GM18907 (cell line): ENCODE data around the gene FOXP3.
A peak's percentile ranks its signal among the peaks of the same experiment; 100 is the strongest.

Experiments used
- ATAC-seq: cut with Tn5 transposase; IDR thresholded peaks from one replicate; pipeline ENCODE4 v1.9.1; 2021; ENCODE audit warnings: mild to moderate bottlenecking, moderate library complexity; ENCODE audit not compliant: unreplicated experiment

Gene FOXP3

DNA sequence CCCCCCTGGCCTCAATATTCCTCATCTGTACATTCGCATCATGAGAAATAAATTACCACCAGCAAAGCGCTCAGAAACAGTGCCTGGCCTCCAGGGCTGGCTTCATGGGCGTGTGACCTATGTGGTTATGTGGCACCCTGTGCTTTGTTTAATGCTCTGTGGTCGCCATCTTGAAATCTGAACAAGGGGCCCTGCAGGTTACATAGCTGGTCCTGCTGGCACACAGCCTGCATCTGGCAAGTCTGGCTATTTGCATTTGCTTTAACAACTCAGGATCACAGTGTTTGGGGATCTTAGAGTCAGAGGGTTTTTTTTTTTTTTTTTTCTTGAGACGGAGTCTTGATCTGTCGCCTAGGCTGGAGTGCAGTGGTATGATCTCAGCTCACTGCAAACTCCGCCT lies 9.9 kb downstream of the FOXP3 start:
- no peak for ATAC-seq

- no peak for ATAC-seq
Measured at GRCh38 chrX:49251325-49251724, 13.2 kb downstream of the FOXP3 start.

DNA sequence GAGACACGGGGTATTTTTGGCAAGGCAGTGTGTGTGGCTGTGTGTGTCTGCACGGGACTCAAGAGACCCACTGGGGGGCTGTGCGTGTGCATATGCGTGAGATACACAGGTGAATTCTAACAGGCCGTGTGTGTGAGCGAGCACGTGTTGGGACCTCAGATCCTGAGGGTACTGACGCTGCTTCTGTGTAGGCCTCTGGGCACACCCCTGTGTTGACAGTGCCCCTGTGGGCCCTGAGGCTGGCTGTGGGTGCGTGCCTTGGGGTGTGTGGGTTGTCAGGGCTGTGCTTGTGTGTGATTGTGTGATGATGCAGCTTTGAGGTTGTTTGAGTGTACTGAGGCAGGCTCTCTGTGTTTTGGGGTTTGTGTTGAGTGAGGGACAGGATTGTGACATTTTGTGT lies 13.9 kb downstream of the FOXP3 start:
- ATAC-seq = no peak

DNA sequence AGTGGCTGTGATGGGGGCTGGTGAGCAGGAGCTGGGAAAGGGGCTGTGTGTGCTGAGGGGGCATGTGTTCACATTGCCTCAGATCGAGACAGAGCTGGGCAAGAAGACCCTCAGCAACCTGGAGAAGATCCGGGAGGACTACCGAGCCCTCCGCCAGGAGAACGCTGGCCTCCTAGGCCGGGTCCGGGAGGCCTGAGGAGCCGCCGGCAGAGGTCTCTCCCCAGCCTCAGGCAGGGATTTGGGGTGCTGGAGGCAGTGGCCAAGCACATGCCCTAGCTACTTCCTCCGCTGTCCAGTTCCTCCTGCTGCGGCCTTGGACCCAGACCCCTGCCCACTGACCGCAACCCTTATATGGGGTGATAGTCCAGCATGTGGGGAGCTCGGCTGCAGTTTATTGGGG lies 14.4 kb downstream of the FOXP3 start:
- no peak for ATAC-seq

GRCh38 chrX:49249616-49250015 lies 14.9 kb downstream of the FOXP3 start:
- no peak for ATAC-seq

- no peak for ATAC-seq
Measured at GRCh38 chrX:49249071-49249470, 15.4 kb downstream of the FOXP3 start.

- no peak for ATAC-seq
Measured at GRCh38 chrX:49247916-49248811, 16.3 kb downstream of the FOXP3 start.

- no peak for ATAC-seq
Measured at GRCh38 chrX:49247346-49247745, 17.2 kb downstream of the FOXP3 start.

DNA sequence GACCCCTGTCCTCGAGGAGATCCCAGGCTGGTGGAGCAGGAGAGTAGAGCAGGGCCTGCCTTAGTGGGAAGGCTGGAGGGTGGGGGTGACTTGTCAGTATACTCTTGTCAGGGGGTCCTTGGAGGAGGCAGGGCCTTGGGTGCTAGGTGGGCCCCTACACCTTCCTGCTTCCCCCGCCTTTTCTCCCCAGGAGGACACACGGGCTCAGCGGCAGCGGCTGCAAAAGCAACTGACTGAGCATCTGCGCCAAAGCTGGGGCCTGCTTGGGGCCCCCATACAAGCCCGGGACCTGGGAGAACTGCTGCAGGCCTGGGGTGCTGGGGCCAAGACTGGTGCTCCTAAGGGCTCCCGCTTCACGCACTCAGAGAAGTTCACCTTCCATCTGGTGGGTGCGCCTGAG lies 18.0 kb downstream of the FOXP3 start:
- ATAC-seq = no peak

DNA sequence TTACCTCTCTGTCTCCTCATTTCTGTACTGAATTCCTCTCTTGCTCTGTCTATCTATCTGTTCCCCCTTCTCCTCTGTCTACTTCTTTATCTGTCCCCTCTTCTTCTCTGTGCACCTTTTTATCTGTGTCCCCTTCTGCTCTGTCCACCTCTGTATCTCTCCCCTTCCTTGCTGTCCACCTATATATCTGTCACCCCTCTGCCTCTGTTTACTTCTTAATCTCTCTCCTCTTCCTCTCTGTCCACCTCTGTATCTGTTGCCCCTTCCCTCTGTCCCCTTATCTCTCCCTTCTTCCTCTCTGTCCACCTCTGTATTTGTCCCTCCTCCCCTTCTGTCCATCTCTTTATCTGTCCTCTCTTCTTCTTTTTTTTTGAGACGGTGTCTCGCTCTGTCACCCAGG lies 20.3 kb downstream of the FOXP3 start:
- no peak for ATAC-seq

GRCh38 chrX:49243166-49243565 lies 21.3 kb downstream of the FOXP3 start:
- no peak for ATAC-seq

DNA sequence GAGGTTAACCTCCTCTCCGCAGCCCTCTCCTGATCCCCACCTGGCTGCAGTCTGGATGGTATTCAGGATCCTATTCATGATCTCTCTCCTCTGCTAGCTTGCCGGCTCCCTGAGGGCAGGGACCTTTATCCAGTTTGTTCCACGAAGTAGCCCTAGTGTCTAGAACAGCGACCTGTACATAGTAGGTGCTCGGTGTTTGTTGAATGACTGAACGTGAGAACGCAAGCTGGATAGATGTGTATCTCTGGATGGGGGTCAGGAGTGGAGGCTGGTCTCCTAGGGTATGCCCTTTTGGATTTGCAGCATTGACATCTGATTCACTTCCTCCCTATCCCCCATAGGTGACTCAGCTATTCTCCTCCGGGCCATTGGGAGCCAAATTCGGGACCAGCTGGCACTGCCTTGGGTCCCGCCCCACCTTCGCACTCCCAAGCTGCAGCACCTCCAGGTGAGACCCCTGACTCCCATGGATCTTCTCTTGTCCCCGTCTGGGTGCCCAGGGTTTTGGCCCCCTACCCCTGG lies 21.9 kb downstream of the FOXP3 start:
- no peak for ATAC-seq

GRCh38 chrX:49238735-49239134 lies 25.8 kb downstream of the FOXP3 start:
- ATAC-seq = no peak

- ATAC-seq = no peak
Measured at GRCh38 chrX:49237060-49237459, 27.4 kb downstream of the FOXP3 start.

GRCh38 chrX:49233887-49234555 lies 30.5 kb downstream of the FOXP3 start:
- no peak for ATAC-seq

GRCh38 chrX:49233176-49233575 lies 31.3 kb downstream of the FOXP3 start, which contains the start of gene CACNA1F:
CACNA1F (minus strand) TSS chrX:49233340; CDS start chrX:49233309, 31 bp downstream.
- ATAC-seq = no peak

- no peak for ATAC-seq
Measured at GRCh38 chrX:49232525-49232924, 32.0 kb downstream of the FOXP3 start.

GRCh38 chrX:49231333-49232000 lies 33.0 kb downstream of the FOXP3 start:
- no peak for ATAC-seq

DNA sequence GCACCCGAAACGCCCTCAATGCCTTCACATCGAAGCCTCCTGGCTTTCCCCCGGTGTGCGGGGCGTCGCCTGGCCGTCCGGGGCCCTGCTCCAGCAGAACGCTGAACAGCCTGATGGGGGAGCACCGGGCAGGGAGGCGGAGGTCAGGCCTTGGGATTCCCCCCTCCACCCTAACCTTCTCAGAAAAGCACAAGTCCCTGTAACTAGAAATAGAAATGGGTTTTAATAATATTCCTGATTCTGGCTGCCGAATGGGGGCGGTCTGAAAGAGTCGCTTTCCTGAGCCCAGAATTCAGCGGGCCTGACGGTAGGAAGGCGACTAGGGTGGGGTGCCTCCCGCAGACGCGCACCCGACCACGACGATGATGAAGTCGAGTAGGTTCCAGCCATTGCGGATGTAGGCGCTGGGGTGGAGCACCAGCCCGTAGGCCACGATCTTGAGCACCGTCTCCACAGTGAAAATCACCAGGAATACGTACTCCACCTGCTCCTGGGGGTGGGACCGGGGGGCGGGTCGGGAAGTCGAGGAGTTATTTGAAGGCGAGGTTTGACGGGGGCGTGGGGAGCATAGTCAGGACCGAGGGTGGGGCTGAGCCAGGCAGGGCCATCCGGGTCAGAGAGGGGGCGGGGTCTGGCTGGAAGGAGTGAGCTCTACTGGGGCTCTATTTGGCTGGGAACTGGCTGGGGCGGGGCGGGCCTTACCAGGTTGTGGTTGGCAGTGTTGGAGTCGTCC lies 33.8 kb downstream of the FOXP3 start:
- ATAC-seq = peak; percentile 60

GRCh38 chrX:49228185-49228584 lies 36.3 kb downstream of the FOXP3 start:
- no peak for ATAC-seq

DNA sequence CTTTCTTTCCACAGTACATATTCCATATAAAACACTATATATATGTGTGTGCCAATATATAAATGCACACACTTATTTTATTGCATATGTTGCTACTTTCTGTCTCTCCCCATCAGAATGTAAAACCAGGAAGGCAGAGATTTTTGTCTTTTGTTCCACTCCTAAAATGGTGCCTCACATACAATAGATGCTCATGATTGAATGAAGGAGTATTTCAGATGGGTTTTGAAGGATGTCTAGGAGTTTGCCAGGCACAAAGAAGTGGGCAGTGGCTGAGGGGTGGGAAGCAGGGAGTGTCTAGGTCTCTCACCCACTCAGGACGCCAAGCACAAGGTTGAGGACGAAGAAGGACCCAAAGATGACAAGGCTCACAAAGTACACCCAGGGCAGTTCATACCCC lies 36.8 kb downstream of the FOXP3 start:
- ATAC-seq = no peak
